Sigmoid colon (tissue), 4 donors: ENCODE results near the gene MRGPRX3.

ENCODE experiments used
- CTCF ChIP-seq, 4 experiments: fragments of 450-650 bp in 3 of 4; fragments of 200-600 bp in 1 of 4; IDR thresholded peaks; one replicate each; pipeline ENCODE4 v1.5.1; 2016 to 2019; ENCODE audit warnings: antibody characterized with exemption in 4 of 4, mild to moderate bottlenecking in 3 of 4, moderate library complexity in 2 of 4
- EP300 ChIP-seq, 4 donors: sonication (generic); formaldehyde crosslinking; IDR thresholded peaks; one replicate each; pipeline ENCODE4 v1.6.1; 2017; ENCODE audit warnings: antibody characterized with exemption in 4 of 4
- POLR2A ChIP-seq, 2 donors: fragments of 450-650 bp; IDR thresholded peaks; one replicate each; pipeline ENCODE4 v1.6.1; 2016; ENCODE audit warnings: antibody characterized with exemption in 2 of 2, mild to moderate bottlenecking in 2 of 2, moderate library complexity in 2 of 2
- POLR2AphosphoS5 ChIP-seq, 4 donors: sonication (generic); formaldehyde crosslinking; IDR thresholded peaks; one replicate each; pipeline ENCODE4 v1.6.1; 2017; ENCODE audit warnings: antibody characterized with exemption in 4 of 4

GRCh38 chr11:18100926-18101656, 31.3 kb upstream of the MRGPRX3 start:
- TF ChIP-seq POLR2A (IDR thresholded peaks at IDR 0.05) (no peak), CTCF (IDR thresholded peaks at IDR 0.05) (no peak), EP300 (IDR thresholded peaks at IDR 0.05) (no peak), POLR2AphosphoS5 (IDR thresholded peaks at IDR 0.05) (no peak)
